ENCODE measurements around the gene SEMA3A. TPM values are rescaled to one million over a fixed set of nuclear protein-coding genes. Genes with fewer than 3 reads are reported as not detected.

The SEMA3A gene
- total and polyA plus RNA-seq, 2 of the 4 experiments (the other 2 are of a cell fraction) = 31.2 to 213 TPM

DNA sequence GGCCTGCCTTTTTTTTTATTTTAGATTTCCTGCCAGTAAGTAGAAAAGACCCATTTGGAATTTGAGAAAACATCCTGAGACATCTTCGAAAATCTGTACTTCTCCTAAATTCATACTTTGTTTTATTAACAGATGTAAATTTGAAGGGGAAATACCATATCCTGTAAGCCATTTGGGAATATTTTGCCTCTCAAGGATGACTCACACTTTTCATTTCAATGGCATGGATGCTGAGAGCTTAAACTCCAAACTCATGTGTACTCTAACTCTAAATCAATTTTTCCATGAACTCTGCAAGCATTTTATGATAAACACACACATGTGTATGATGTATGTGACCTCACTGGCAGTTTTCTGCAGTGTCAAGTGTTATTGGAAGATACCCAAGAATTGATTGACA is 89.0 kb downstream of the SEMA3A start:
- intact Hi-C loops (cut with micrococcal nuclease) = no loop called here
- H3K4ac ChIP-seq (ENCODE audit: low read depth, low read length) = no peak overlapping the region
- no peaks in the 10 kb centered on the region for H4K20me1 ChIP-seq (ENCODE audit: insufficient read depth, low read length)
- H2AK9ac ChIP-seq (replicated peaks; ENCODE audit: low read depth, low read length, poor library complexity) = no peak overlapping the region
- H3K36me3 ChIP-seq (ENCODE audit: control insufficient read depth, insufficient read depth, low read length) = peaks cover 10% of the 10 kb centered on the region
- DNase-seq (peak; percentile 61), ATAC-seq (ENCODE audit: low read depth) (peak; percentile 74; the same call in 1 of the 2 replicates)
- H3K9me3 ChIP-seq (ENCODE audit: control insufficient read depth, insufficient read depth, low read length) = no peaks in the 10 kb centered on the region
- no peak overlapping the region for H3K9ac ChIP-seq (ENCODE audit: low read depth, low read length)
- in situ Hi-C loops (cut with MboI; ENCODE audit: low sequenced_read_pairs) = no loop called here
- dilution Hi-C loops (cut with HindIII; ENCODE audit: low sequenced_read_pairs, unreplicated experiment) = no loop called here
- ChIA-PET POLR2A (ENCODE audit: unreplicated experiment) (no interaction called here), CTCF (no interaction called here)
- H2AFZ ChIP-seq (replicated peaks; ENCODE audit: low read length, poor library complexity) = no peak overlapping the region
- H3K4me1 ChIP-seq (ENCODE audit: control insufficient read depth, insufficient read depth, low read length) = peaks cover 2% of the 10 kb centered on the region; the same call in 1 of the 2 replicates
- H3K4me2 ChIP-seq (ENCODE audit: low read depth, low read length) = no peak overlapping the region
- H2BK15ac ChIP-seq (ENCODE audit: low read depth, low read length) = no peak overlapping the region
- H3K27ac ChIP-seq (ENCODE audit: insufficient read depth, low read length) = no peak overlapping the region
- no peak overlapping the region for H3K56ac ChIP-seq (ENCODE audit: extremely low read depth, insufficient read depth, low read length)
- H2BK20ac ChIP-seq (ENCODE audit: low read depth, low read length) = no peak overlapping the region
- no peak overlapping the region for H2BK120ac ChIP-seq (ENCODE audit: low read depth, low read length)
- no peak overlapping the region for H4K8ac ChIP-seq (ENCODE audit: low read depth in 2 of 2, low read length in 2 of 2)
- no peaks in the 10 kb centered on the region for H3K9me1 ChIP-seq (ENCODE audit: insufficient read depth, low read length)
- H2BK5ac ChIP-seq (ENCODE audit: low read depth, low read length, poor library complexity, severe bottlenecking) = no peak overlapping the region
- TF ChIP-seq FOS (IDR thresholded peaks at IDR 0.05; ENCODE audit: low read depth, low read length) (0 out of 2 replicates have a peak, but pooled peaks have one; percentile 20), MAFK (IDR thresholded peaks at IDR 0.05; ENCODE audit: low read depth, low read length) (no peak)
- H4K91ac ChIP-seq (ENCODE audit: insufficient read depth, low read depth, low read length) = no peak overlapping the region
- WGBS, 2 experiments (ENCODE audit: extremely low coverage in 2 of 2, insufficient read length in 1 of 2) = no CpG with 5 or more reads among the region's 1 CpG
- H3K18ac ChIP-seq (ENCODE audit: low read depth, low read length) = no peak overlapping the region
- BruUV-seq (replicated peaks) = no TSS peak
- no peaks in the 10 kb centered on the region for H3K27me3 ChIP-seq (ENCODE audit: control insufficient read depth, insufficient read depth, low read length)
- H3K23ac ChIP-seq (ENCODE audit: low read depth, low read length) = no peak overlapping the region
- peaks cover 17 to 49% of the 10 kb centered on the region in 2 experiments for H3K79me1 ChIP-seq (ENCODE audit: low read depth in 1 of 2, low read length in 2 of 2)
- no peak overlapping the region for H3K14ac ChIP-seq (replicated peaks; ENCODE audit: low read depth, low read length)
- H4K5ac ChIP-seq (ENCODE audit: low read depth, low read length) = no peak overlapping the region
- no peak overlapping the region for H2AK5ac ChIP-seq (ENCODE audit: low read depth, low read length)
- H3K4me3 ChIP-seq (ENCODE audit: insufficient read depth, low read depth, low read length) = no peak overlapping the region
